ENCODE data around the gene PSMB11.

DNA sequence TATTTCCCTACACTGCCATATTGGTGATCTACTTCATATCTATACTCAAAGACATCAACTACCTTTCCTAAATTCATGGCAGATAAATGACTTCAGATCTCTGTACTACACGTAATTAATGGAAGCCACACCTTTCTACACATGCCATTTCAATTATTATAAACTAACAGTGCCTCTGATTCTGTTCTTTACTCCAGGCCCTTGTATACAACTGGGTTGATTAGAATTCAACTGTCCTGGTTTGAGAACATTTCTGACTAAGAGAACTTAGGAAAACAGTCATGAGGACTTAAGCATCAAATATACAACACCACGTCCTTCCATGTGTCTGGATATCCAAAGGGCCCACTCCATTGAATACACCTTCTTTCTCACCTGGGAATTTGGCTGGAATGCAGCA is 51.1 kb downstream of the PSMB11 start:
- TF ChIP-seq, protein P1, sequence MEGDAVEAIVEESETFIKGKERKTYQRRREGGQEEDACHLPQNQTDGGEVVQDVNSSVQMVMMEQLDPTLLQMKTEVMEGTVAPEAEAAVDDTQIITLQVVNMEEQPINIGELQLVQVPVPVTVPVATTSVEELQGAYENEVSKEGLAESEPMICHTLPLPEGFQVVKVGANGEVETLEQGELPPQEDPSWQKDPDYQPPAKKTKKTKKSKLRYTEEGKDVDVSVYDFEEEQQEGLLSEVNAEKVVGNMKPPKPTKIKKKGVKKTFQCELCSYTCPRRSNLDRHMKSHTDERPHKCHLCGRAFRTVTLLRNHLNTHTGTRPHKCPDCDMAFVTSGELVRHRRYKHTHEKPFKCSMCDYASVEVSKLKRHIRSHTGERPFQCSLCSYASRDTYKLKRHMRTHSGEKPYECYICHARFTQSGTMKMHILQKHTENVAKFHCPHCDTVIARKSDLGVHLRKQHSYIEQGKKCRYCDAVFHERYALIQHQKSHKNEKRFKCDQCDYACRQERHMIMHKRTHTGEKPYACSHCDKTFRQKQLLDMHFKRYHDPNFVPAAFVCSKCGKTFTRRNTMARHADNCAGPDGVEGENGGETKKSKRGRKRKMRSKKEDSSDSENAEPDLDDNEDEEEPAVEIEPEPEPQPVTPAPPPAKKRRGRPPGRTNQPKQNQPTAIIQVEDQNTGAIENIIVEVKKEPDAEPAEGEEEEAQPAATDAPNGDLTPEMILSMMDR (IDR thresholded peaks at IDR 0.05; ENCODE audit: low read depth, low read length, poor library complexity, severe bottlenecking) = no peak
- no peak for TF ChIP-seq EZH2phosphoT487 (IDR thresholded peaks at IDR 0.05; ENCODE audit: borderline replicate concordance, low read length)
